Measurements from ENCODE around the gene MBD5. TPM values are rescaled to one million over a fixed set of nuclear protein-coding genes. Genes with fewer than 3 reads are reported as not detected.

Gene MBD5
- polyA plus RNA-seq, 2 of the 4 experiments (the other 2 are of a cell fraction): 5.4 to 24.1 TPM

DNA sequence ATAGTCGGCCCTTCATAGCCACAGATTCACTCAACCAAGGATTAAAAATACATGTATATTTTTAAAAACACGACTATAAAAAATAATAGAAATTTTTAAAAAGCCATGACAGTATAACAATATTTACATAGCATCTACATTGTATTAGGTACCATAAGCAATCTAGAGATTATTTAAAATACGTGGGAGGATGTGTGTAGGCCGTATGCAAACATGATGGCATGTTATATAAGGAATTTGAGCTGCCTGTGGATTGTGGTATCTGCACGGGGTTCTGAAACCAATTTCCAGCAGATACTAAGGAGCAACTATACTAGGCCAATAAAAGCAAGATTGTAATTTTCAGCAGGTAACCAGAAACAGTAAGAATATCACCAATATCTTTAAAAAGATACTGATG lies 6.3 kb upstream of the MBD5 start:
- FAIRE-seq (no peak), DNase-seq (ENCODE audit: low read depth in 1 of 2, low spot score in 1 of 2) (no peak), ATAC-seq (no peak)
- TF ChIP-seq JUNB (IDR thresholded peaks at IDR 0.05) (no peak), RAD21 (conservative IDR thresholded peaks at IDR 0.05 in 1 of 2, IDR thresholded peaks at IDR 0.05 in 1 of 2) (no peak), ZC3H11A (IDR thresholded peaks at IDR 0.05) (no peak), RFX5 (IDR thresholded peaks at IDR 0.05) (no peak), PBX3 (IDR thresholded peaks at IDR 0.05) (no peak), CBX2 (IDR thresholded peaks at IDR 0.05; ENCODE audit: borderline replicate concordance, low read depth) (no peak), BHLHE40 (IDR thresholded peaks at IDR 0.05; ENCODE audit: low read depth, low read length) (no peak), MAZ (IDR thresholded peaks at IDR 0.05; ENCODE audit: borderline replicate concordance, low read depth, low read length) (no peak), ELK1 (IDR thresholded peaks at IDR 0.05; ENCODE audit: low read depth, low read length) (no peak), ATOH8 (CRISPR knock-in tag; IDR thresholded peaks at IDR 0.05; ENCODE audit: low read depth) (no peak), USF2 (IDR thresholded peaks at IDR 0.05) (no peak), TFCP2L1 (CRISPR knock-in tag; IDR thresholded peaks at IDR 0.05) (no peak), ZNF302 (CRISPR knock-in tag; IDR thresholded peaks at IDR 0.05) (no peak), SREBF2 (IDR thresholded peaks at IDR 0.05) (no peak), PHF8 (IDR thresholded peaks at IDR 0.05; ENCODE audit: borderline replicate concordance, low read depth) (no peak), GATA3 (IDR thresholded peaks at IDR 0.05; ENCODE audit: borderline replicate concordance) (no peak), ZFP36 (IDR thresholded peaks at IDR 0.05; ENCODE audit: borderline replicate concordance, partially characterized antibody) (no peak)
- TF ChIP-seq, protein P1, sequence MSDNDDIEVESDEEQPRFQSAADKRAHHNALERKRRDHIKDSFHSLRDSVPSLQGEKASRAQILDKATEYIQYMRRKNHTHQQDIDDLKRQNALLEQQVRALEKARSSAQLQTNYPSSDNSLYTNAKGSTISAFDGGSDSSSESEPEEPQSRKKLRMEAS (IDR thresholded peaks at IDR 0.05): no peak
- no peak overlapping the region for H3K27ac ChIP-seq
- no peaks in the 10 kb centered on the region for H3K9me3 ChIP-seq
- no peak overlapping the region for H3K4me3 ChIP-seq
- H3K4me2 ChIP-seq: no peak overlapping the region
- 88% methylated on average over 5 of the region's 5 CpGs for WGBS (ENCODE audit: missing lambda C conversion rate)
- H3K4me1 ChIP-seq: peaks cover 16% of the 10 kb centered on the region; the same call in 2 of the 3 replicates
- ChIA-PET CTCF (no interaction called here), POLR2A (no interaction called here)

GRCh38 chr2:148020111-148021058 lies 506 bp upstream of the MBD5 start, which contains the start of gene ORC4:
TSS of gene ORC4 (minus strand) at chr2:148020737. CDS start at chr2:147975958, 44,779 bp downstream.
- WGBS (ENCODE audit: missing lambda C conversion rate): under 1% methylated on average over 41 of the region's 52 CpGs
- Histone ChIP-seq H3K4me3 (peak within 1 kb of the TSS; percentile 82), H3K27ac (peak within 1 kb of the TSS; percentile 93 to 97), H3K4me1 (peaks cover 30% of the 10 kb centered on the region; the same call in 2 of the 3 replicates), H3K9me3 (no peaks in the 10 kb centered on the region), H3K4me2 (peak within 1 kb of the TSS; percentile 90)
- FAIRE-seq (peak; percentile 46), DNase-seq (ENCODE audit: low read depth in 1 of 2, low spot score in 1 of 2) (peak; percentile 83 to 99), ATAC-seq (peak; percentile 90 to 95)
- ChIA-PET CTCF (interaction anchor here (0.6 to 1.4 kb wide), 7 partner anchors 25 to 622 kb away, joined by 3 to 6 read pairs (median 3); no protein-coding TSS in a partner anchor), POLR2A (interaction anchor here (0.6 to 1.8 kb wide), 31 partner anchors 9 to 1246 kb away, joined by 3 to 22 read pairs (median 4); partner anchors contain the start of gene ACVR2A)
- no peak; the same call in 1 of the 2 replicates for TF ChIP-seq MAZ (IDR thresholded peaks at IDR 0.05; ENCODE audit: borderline replicate concordance, low read depth, low read length)
- TF ChIP-seq ZNF302 (CRISPR knock-in tag; IDR thresholded peaks at IDR 0.05): no peak
- no peak for TF ChIP-seq GATA3 (IDR thresholded peaks at IDR 0.05; ENCODE audit: borderline replicate concordance)
- TF ChIP-seq TP53 (CRISPR knock-in tag; IDR thresholded peaks at IDR 0.05): 0 out of 2 replicates have a peak, but pooled peaks have one; percentile 39
- peak; percentile 65 for TF ChIP-seq MYC (IDR thresholded peaks at IDR 0.05; ENCODE audit: borderline replicate concordance, low read length)
- no peak for TF ChIP-seq TFCP2L1 (CRISPR knock-in tag; IDR thresholded peaks at IDR 0.05)
- no peak for TF ChIP-seq NR3C1 (IDR thresholded peaks at IDR 0.05)
- peak; percentile 56 for TF ChIP-seq CTCF (IDR thresholded peaks at IDR 0.05)
- TF ChIP-seq JUN (IDR thresholded peaks at IDR 0.05): peak; percentile 64 to 80
- peak; percentile 53; the same call in 2 of the 3 replicates for TF ChIP-seq BCL3 (IDR thresholded peaks at IDR 0.05)
- TF ChIP-seq RAD21 (conservative IDR thresholded peaks at IDR 0.05 in 1 of 2, IDR thresholded peaks at IDR 0.05 in 1 of 2): peak in 1 of 2 experiments; percentile 46; a peak in 2 of 5 replicates
- no peak for TF ChIP-seq NFE2L2 (conservative IDR thresholded peaks at IDR 0.05; ENCODE audit: low read length)
- TF ChIP-seq CEBPB (IDR thresholded peaks at IDR 0.05): peak in 1 of 2 experiments; percentile 0; a peak in 1 of 4 replicates
- no peak for TF ChIP-seq HEYL (CRISPR knock-in tag; IDR thresholded peaks at IDR 0.05)
- peak; percentile 64 for TF ChIP-seq SMC3 (IDR thresholded peaks at IDR 0.05)
- TF ChIP-seq BHLHE40 (IDR thresholded peaks at IDR 0.05; ENCODE audit: low read depth, low read length): no peak

All from A549 (cell line).